GM18517 (cell line): ENCODE measurements around the gene DIAPH3.

Source experiments
- ATAC-seq: cut with Tn5 transposase; IDR thresholded peaks from one replicate; pipeline ENCODE4 v1.9.1; 2021; ENCODE audit warnings: mild to moderate bottlenecking, moderate library complexity; ENCODE audit not compliant: unreplicated experiment

Gene DIAPH3

GRCh38 chr13:59742467-59742866 lies 421.3 kb downstream of the DIAPH3 start:
- no peak for ATAC-seq

- no peak for ATAC-seq
These were observed 424.8 kb downstream of the DIAPH3 start for GRCh38 chr13:59738921-59739320.

GRCh38 chr13:59734393-59734792 lies 429.3 kb downstream of the DIAPH3 start:
- peak; percentile 100 for ATAC-seq

- no peak for ATAC-seq
These were observed 430.0 kb downstream of the DIAPH3 start for GRCh38 chr13:59733744-59734143.

- ATAC-seq, result no peak
These were observed 433.7 kb downstream of the DIAPH3 start for GRCh38 chr13:59730026-59730425.

- no peak for ATAC-seq
These were observed 434.7 kb downstream of the DIAPH3 start for GRCh38 chr13:59728896-59729545.

- ATAC-seq, result no peak
These were observed 441.5 kb downstream of the DIAPH3 start for GRCh38 chr13:59721926-59722910.

GRCh38 chr13:59715611-59716010 lies 448.1 kb downstream of the DIAPH3 start:
- ATAC-seq, result no peak

GRCh38 chr13:59710996-59711701 lies 452.6 kb downstream of the DIAPH3 start:
- no peak for ATAC-seq

- no peak for ATAC-seq
These were observed 453.3 kb downstream of the DIAPH3 start for GRCh38 chr13:59710416-59710815.

GRCh38 chr13:59706101-59706976 lies 457.4 kb downstream of the DIAPH3 start:
- ATAC-seq, result peak; percentile 62

GRCh38 chr13:59702269-59702668 lies 461.5 kb downstream of the DIAPH3 start:
- ATAC-seq, result no peak

GRCh38 chr13:59701261-59701660 lies 462.5 kb downstream of the DIAPH3 start:
- no peak for ATAC-seq

- ATAC-seq, result no peak
These were observed 463.4 kb downstream of the DIAPH3 start for GRCh38 chr13:59700281-59700680.

- ATAC-seq, result no peak
These were observed 467.5 kb downstream of the DIAPH3 start for GRCh38 chr13:59696271-59696670.

- ATAC-seq, result no peak
These were observed 472.1 kb downstream of the DIAPH3 start for GRCh38 chr13:59691501-59692066.

- no peak for ATAC-seq
These were observed 472.7 kb downstream of the DIAPH3 start for GRCh38 chr13:59690857-59691500.

GRCh38 chr13:59689057-59689456 lies 474.7 kb downstream of the DIAPH3 start:
- ATAC-seq, result no peak

- no peak for ATAC-seq
These were observed 476.8 kb downstream of the DIAPH3 start for GRCh38 chr13:59686798-59687394.
